Loucy (cell line): ENCODE results near the gene MACROH2A2.

Experiments
- H2AFZ ChIP-seq: fragments of 200-600 bp; sonication (generic); 2 replicates; pipeline ENCODE4 v1.6.0; 2016; ENCODE audit warnings: antibody characterized with exemption, mild to moderate bottlenecking, low read length, moderate library complexity
- H3F3A ChIP-seq: fragments of 200-600 bp; 2 replicates; pipeline ENCODE4 v1.6.0; 2016; ENCODE audit warnings: antibody characterized with exemption, low read depth, mild to moderate bottlenecking
- H3K27me3 ChIP-seq: fragments of 200-600 bp; sonication (generic); 2 replicates; pipeline ENCODE4 v1.6.1; 2014; ENCODE audit warnings: low read length, mild to moderate bottlenecking; ENCODE audit not compliant: insufficient read depth, poor library complexity, severe bottlenecking
- H3K36me3 ChIP-seq: fragments of 200-600 bp; sonication (generic); 2 replicates; pipeline ENCODE4 v1.6.1; 2016; ENCODE audit warnings: low read length; ENCODE audit not compliant: insufficient read depth
- H3K4me1 ChIP-seq: fragments of 200-600 bp; sonication (generic); 2 replicates; pipeline ENCODE4 v1.5.1; 2014; ENCODE audit warnings: low read length, mild to moderate bottlenecking; ENCODE audit not compliant: insufficient read depth, poor library complexity, severe bottlenecking
- H3K4me2 ChIP-seq: fragments of 200-600 bp; sonication (generic); 2 replicates; pipeline ENCODE4 v1.6.0; 2014; ENCODE audit warnings: antibody characterized with exemption, low read length, low read depth, mild to moderate bottlenecking; ENCODE audit not compliant: poor library complexity, severe bottlenecking
- H3K4me3 ChIP-seq: fragments of 200-600 bp; sonication (generic); 2 replicates; pipeline ENCODE4 v1.5.1; 2014; ENCODE audit warnings: low read length, mild to moderate bottlenecking, mixed read lengths; ENCODE audit not compliant: poor library complexity, severe bottlenecking
- H3K79me2 ChIP-seq: fragments of 200-600 bp; sonication (generic); 2 replicates; pipeline ENCODE4 v1.6.1; 2014; ENCODE audit warnings: low read length; ENCODE audit not compliant: insufficient read depth
- H3K9ac ChIP-seq: fragments of 200-600 bp; sonication (generic); 2 replicates; pipeline ENCODE4 v1.6.0; 2014; ENCODE audit warnings: mild to moderate bottlenecking, low read depth, low read length, moderate library complexity; ENCODE audit not compliant: poor library complexity, severe bottlenecking
- H3K9me2 ChIP-seq: fragments of 200-600 bp; sonication (generic); replicated peaks from 2 replicates; pipeline ENCODE4 v1.6.1; 2016; ENCODE audit warnings: low read depth, low read length, mixed read lengths
- H3K9me3 ChIP-seq: fragments of 200-600 bp; sonication (generic); 2 replicates; pipeline ENCODE4 v1.6.1; 2014; ENCODE audit warnings: mild to moderate bottlenecking, antibody characterized with exemption, low read length, low read depth; ENCODE audit not compliant: insufficient read depth
- H4K20me1 ChIP-seq: fragments of 200-600 bp; sonication (generic); 2 replicates; pipeline ENCODE4 v1.6.0; 2014; ENCODE audit warnings: antibody characterized with exemption, low read length, mild to moderate bottlenecking; ENCODE audit not compliant: insufficient read depth, poor library complexity, severe bottlenecking
- CTCF ChIP-seq: fragments of 200-600 bp; sonication (generic); conservative IDR thresholded peaks from 2 replicates; pipeline ENCODE4 v1.5.1; 2014; ENCODE audit warnings: mild to moderate bottlenecking, antibody characterized with exemption, low read length
- EZH2phosphoT487 ChIP-seq: fragments of 200-600 bp; IDR thresholded peaks from 2 replicates; pipeline ENCODE4 v1.6.1; 2018; ENCODE audit warnings: antibody characterized with exemption, mild to moderate bottlenecking, moderate library complexity, borderline replicate concordance

Gene MACROH2A2

DNA sequence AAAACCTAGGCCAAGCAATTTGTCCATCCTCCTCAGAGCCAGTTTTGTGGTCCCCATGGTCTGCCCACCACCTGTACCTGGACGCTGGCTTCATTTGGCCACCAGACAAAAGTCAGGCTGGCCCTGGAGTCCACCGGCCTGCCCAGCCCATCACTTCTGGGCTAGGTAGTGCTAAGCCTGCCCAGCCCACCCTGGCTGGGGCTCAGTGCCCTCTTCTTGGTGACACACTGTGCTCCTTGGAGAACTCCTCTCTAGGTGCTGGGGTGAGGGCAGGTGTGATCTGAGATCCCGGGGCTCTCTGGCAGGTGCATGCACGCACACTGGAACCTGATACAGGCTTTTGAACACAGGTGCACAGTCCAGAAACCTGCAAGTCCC lies 78.9 kb downstream of the MACROH2A2 start:
- H3K4me1 ChIP-seq: no peaks in the 10 kb centered on the region
- H3F3A ChIP-seq: no peaks in the 10 kb centered on the region
- no peak overlapping the region for H2AFZ ChIP-seq
- no peaks in the 10 kb centered on the region for H3K79me2 ChIP-seq
- H3K4me2 ChIP-seq: no peak overlapping the region
- H3K4me3 ChIP-seq: no peak overlapping the region
- H4K20me1 ChIP-seq: no peaks in the 10 kb centered on the region
- TF ChIP-seq EZH2phosphoT487 (no peak), CTCF (no peak)
- no peaks in the 10 kb centered on the region for H3K9me3 ChIP-seq
- H3K9me2 ChIP-seq: no peaks in the 10 kb centered on the region
- H3K27me3 ChIP-seq: no peaks in the 10 kb centered on the region
- H3K9ac ChIP-seq: no peak overlapping the region
- no peaks in the 10 kb centered on the region for H3K36me3 ChIP-seq

- H3K36me3 ChIP-seq: no peaks in the 10 kb centered on the region
These were observed 79.7 kb downstream of the MACROH2A2 start, which contains the start of gene AIFM2 for GRCh38 chr10:70132098-70133029. Gene AIFM2 (minus strand): TSS chr10:70132825. CDS start chr10:70124084, 8,741 bp downstream.

GRCh38 chr10:70135046-70135445 lies 82.4 kb downstream of the MACROH2A2 start:
- no peaks in the 10 kb centered on the region for H4K20me1 ChIP-seq
- H3K4me1 ChIP-seq: no peaks in the 10 kb centered on the region
- H3K4me2 ChIP-seq: no peak overlapping the region
- no peaks in the 10 kb centered on the region for H3K9me3 ChIP-seq
- H2AFZ ChIP-seq: no peak overlapping the region
- H3K9ac ChIP-seq: no peak overlapping the region
- H3F3A ChIP-seq: no peaks in the 10 kb centered on the region
- no peaks in the 10 kb centered on the region for H3K27me3 ChIP-seq
- H3K36me3 ChIP-seq: no peaks in the 10 kb centered on the region
- H3K4me3 ChIP-seq: no peak overlapping the region
- no peaks in the 10 kb centered on the region for H3K79me2 ChIP-seq
- no peaks in the 10 kb centered on the region for H3K9me2 ChIP-seq
- TF ChIP-seq EZH2phosphoT487: no peak
- no peak for TF ChIP-seq CTCF

More at GRCh38 chr10:70132098-70133029, 79.7 kb downstream of the MACROH2A2 start, which contains the start of gene AIFM2:
- Histone ChIP-seq H3K4me1 (no peaks in the 10 kb centered on the region), H3K4me2 (no peak within 1 kb of the TSS), H4K20me1 (no peaks in the 10 kb centered on the region), H3F3A (no peaks in the 10 kb centered on the region), H3K27me3 (no peaks in the 10 kb centered on the region), H3K9me3 (no peaks in the 10 kb centered on the region), H3K9me2 (no peaks in the 10 kb centered on the region), H3K79me2 (no peaks in the 10 kb centered on the region), H3K9ac (no peak within 1 kb of the TSS), H3K4me3 (no peak within 1 kb of the TSS), H2AFZ (no peak within 1 kb of the TSS)
- TF ChIP-seq EZH2phosphoT487: no peak
- TF ChIP-seq CTCF: no peak
